HUES6 (cell line): ENCODE results near the gene ERCC6L.

Experiments used
- H3K27ac ChIP-seq: 2 replicates; pipeline ENCODE4 v1.7.0; 2013; ENCODE audit warnings: low read depth, mild to moderate bottlenecking, low read length, inconsistent platforms
- H3K27me3 ChIP-seq: 2 replicates; pipeline ENCODE4 v1.6.1; 2013; ENCODE audit warnings: low read length; ENCODE audit not compliant: control insufficient read depth, insufficient read depth
- H3K36me3 ChIP-seq: 2 replicates; pipeline ENCODE4 v1.6.1; 2013; ENCODE audit warnings: low read length; ENCODE audit not compliant: control insufficient read depth, insufficient read depth
- H3K4me1 ChIP-seq: 2 replicates; pipeline ENCODE4 v1.6.1; 2013; ENCODE audit warnings: low read length; ENCODE audit not compliant: control insufficient read depth, insufficient read depth
- H3K4me3 ChIP-seq: 2 replicates; pipeline ENCODE4 v1.5.1; 2013; ENCODE audit warnings: low read depth, low read length
- H3K9ac ChIP-seq: one replicate; pipeline ENCODE4 v1.6.1; 2013; ENCODE audit warnings: mild to moderate bottlenecking, low read length
- H3K9me3 ChIP-seq: 2 replicates; pipeline ENCODE4 v1.6.1; 2013; ENCODE audit warnings: low read depth, low read length; ENCODE audit not compliant: control insufficient read depth, insufficient read depth

ERCC6L gene

GRCh38 chrX:72270316-72270866 lies 31.6 kb upstream of the ERCC6L start:
- Histone ChIP-seq H3K27ac (no peak overlapping the region), H3K4me3 (no peak overlapping the region), H3K4me1 (peaks cover 12% of the 10 kb centered on the region; the same call in 1 of the 2 replicates), H3K27me3 (no peaks in the 10 kb centered on the region), H3K36me3 (peaks cover 82% of the 10 kb centered on the region), H3K9me3 (no peaks in the 10 kb centered on the region), H3K9ac (no peak overlapping the region)

GRCh38 chrX:72269671-72270251 lies 30.9 kb upstream of the ERCC6L start:
- H3K27ac ChIP-seq, result no peak overlapping the region
- no peaks in the 10 kb centered on the region for H3K27me3 ChIP-seq
- no peak overlapping the region for H3K4me3 ChIP-seq
- H3K4me1 ChIP-seq, result peaks cover 7% of the 10 kb centered on the region; the same call in 1 of the 2 replicates
- no peak overlapping the region for H3K9ac ChIP-seq
- no peaks in the 10 kb centered on the region for H3K9me3 ChIP-seq
- H3K36me3 ChIP-seq, result peaks cover 75% of the 10 kb centered on the region

- no peak overlapping the region for H3K27ac ChIP-seq
- no peaks in the 10 kb centered on the region for H3K9me3 ChIP-seq
- H3K27me3 ChIP-seq, result no peaks in the 10 kb centered on the region
- H3K9ac ChIP-seq, result no peak overlapping the region
- H3K4me1 ChIP-seq, result peaks cover 4% of the 10 kb centered on the region; the same call in 1 of the 2 replicates
- no peak overlapping the region for H3K4me3 ChIP-seq
- peaks cover 66% of the 10 kb centered on the region for H3K36me3 ChIP-seq
Observed at GRCh38 chrX:72268597-72269365, 30.0 kb upstream of the ERCC6L start.

GRCh38 chrX:72265263-72265662 lies 26.4 kb upstream of the ERCC6L start:
- Histone ChIP-seq H3K27me3 (no peaks in the 10 kb centered on the region), H3K36me3 (peaks cover 31% of the 10 kb centered on the region), H3K9ac (no peak overlapping the region), H3K4me1 (no peaks in the 10 kb centered on the region), H3K9me3 (no peaks in the 10 kb centered on the region; the same call in 1 of the 2 replicates), H3K27ac (no peak overlapping the region), H3K4me3 (no peak overlapping the region)

- no peaks in the 10 kb centered on the region; the same call in 1 of the 2 replicates for H3K9me3 ChIP-seq
- no peaks in the 10 kb centered on the region for H3K27me3 ChIP-seq
- no peak overlapping the region for H3K9ac ChIP-seq
- H3K4me3 ChIP-seq, result no peak overlapping the region
- no peaks in the 10 kb centered on the region for H3K36me3 ChIP-seq
- H3K27ac ChIP-seq, result no peak overlapping the region
- no peaks in the 10 kb centered on the region for H3K4me1 ChIP-seq
Observed at GRCh38 chrX:72262077-72262476, 23.2 kb upstream of the ERCC6L start.

- no peak overlapping the region for H3K27ac ChIP-seq
Observed at GRCh38 chrX:72260448-72260847, 21.6 kb upstream of the ERCC6L start.

GRCh38 chrX:72258174-72258573 lies 19.3 kb upstream of the ERCC6L start:
- H3K4me3 ChIP-seq, result no peak overlapping the region
- H3K27me3 ChIP-seq, result 0 out of 2 replicates have a peak, but pooled peaks cover 4% of the 10 kb centered on the region
- no peaks in the 10 kb centered on the region for H3K36me3 ChIP-seq
- H3K9me3 ChIP-seq, result no peaks in the 10 kb centered on the region; the same call in 1 of the 2 replicates
- H3K27ac ChIP-seq, result no peak overlapping the region
- no peak overlapping the region for H3K9ac ChIP-seq
- H3K4me1 ChIP-seq, result peaks cover 16% of the 10 kb centered on the region

More at GRCh38 chrX:72260448-72260847, 21.6 kb upstream of the ERCC6L start:
- no peaks in the 10 kb centered on the region; the same call in 1 of the 2 replicates for H3K9me3 ChIP-seq
- no peaks in the 10 kb centered on the region for H3K36me3 ChIP-seq
- H3K4me3 ChIP-seq, result no peak overlapping the region
- H3K9ac ChIP-seq, result no peak overlapping the region
- 0 out of 2 replicates have a peak, but pooled peaks cover 3% of the 10 kb centered on the region for H3K27me3 ChIP-seq
- peaks cover 5% of the 10 kb centered on the region for H3K4me1 ChIP-seq

GRCh38 chrX:72255864-72256263 lies 17.0 kb upstream of the ERCC6L start:
- Histone ChIP-seq H3K9me3 (no peaks in the 10 kb centered on the region; the same call in 1 of the 2 replicates), H3K27ac (no peak overlapping the region), H3K4me1 (peaks cover 16% of the 10 kb centered on the region), H3K9ac (no peak overlapping the region), H3K36me3 (no peaks in the 10 kb centered on the region), H3K4me3 (peak overlapping the region; percentile 41), H3K27me3 (0 out of 2 replicates have a peak, but pooled peaks cover 4% of the 10 kb centered on the region)

GRCh38 chrX:72255445-72255844 lies 16.6 kb upstream of the ERCC6L start:
- 0 out of 2 replicates have a peak, but pooled peaks cover 4% of the 10 kb centered on the region for H3K27me3 ChIP-seq
- no peak overlapping the region for H3K9ac ChIP-seq
- peaks cover 16% of the 10 kb centered on the region for H3K4me1 ChIP-seq
- no peak overlapping the region for H3K27ac ChIP-seq
- H3K36me3 ChIP-seq, result no peaks in the 10 kb centered on the region
- peak overlapping the region; percentile 41 for H3K4me3 ChIP-seq
- no peaks in the 10 kb centered on the region; the same call in 1 of the 2 replicates for H3K9me3 ChIP-seq

GRCh38 chrX:72254816-72255215 lies 16.0 kb upstream of the ERCC6L start:
- Histone ChIP-seq H3K4me1 (peaks cover 16% of the 10 kb centered on the region), H3K36me3 (no peaks in the 10 kb centered on the region), H3K4me3 (peak overlapping the region; percentile 41; the same call in 1 of the 2 replicates), H3K9me3 (no peaks in the 10 kb centered on the region; the same call in 1 of the 2 replicates), H3K27me3 (0 out of 2 replicates have a peak, but pooled peaks cover 4% of the 10 kb centered on the region), H3K27ac (no peak overlapping the region), H3K9ac (no peak overlapping the region)

- Histone ChIP-seq H3K9ac (no peak overlapping the region), H3K36me3 (no peaks in the 10 kb centered on the region), H3K27ac (no peak overlapping the region), H3K4me3 (no peak overlapping the region), H3K9me3 (no peaks in the 10 kb centered on the region; the same call in 1 of the 2 replicates), H3K27me3 (0 out of 2 replicates have a peak, but pooled peaks cover 4% of the 10 kb centered on the region), H3K4me1 (peaks cover 16% of the 10 kb centered on the region)
Observed at GRCh38 chrX:72253686-72254085, 14.9 kb upstream of the ERCC6L start.
